IMR-90 (cell line): ENCODE results near the gene RPS6KL1. TPM values are rescaled to one million over a fixed set of nuclear protein-coding genes. Genes with fewer than 3 reads are reported as not detected.

Source experiments
- ATAC-seq: fragments of 200-7000 bp; cut with Tn5 transposase; 2 replicates; pipeline ENCODE4 v1.9.1; 2020; ENCODE audit warnings: low read depth, mild to moderate bottlenecking, moderate library complexity
- BruUV-seq: library from RNA; stranded (reverse); fragments of 400-500 nt; replicated peaks from 2 replicates; lab custom pipeline; 2021; lab: Mats Ljungman, UMichigan
- CTCF ChIA-PET: fragments of 300-600 bp; formaldehyde crosslinking; extraction: SDS; loops from one replicate; lab custom pipeline; 2021; ENCODE audit warnings: antibody characterized with exemption; lab: Yijun Ruan, JAX
- POLR2A ChIA-PET: fragments of 300-600 bp; sonication (Branson Sonifier 250); formaldehyde crosslinking; loops from one replicate; lab custom pipeline; 2022; ENCODE audit warnings: antibody characterized with exemption; ENCODE audit not compliant: unreplicated experiment; lab: Charles Lee
- DNase-seq: peaks from one replicate; pipeline ENCODE4 v3.0.0; 2013
- H2AFZ ChIP-seq: replicated peaks from 2 replicates; pipeline ENCODE3; 2013; ENCODE audit warnings: low read length, mild to moderate bottlenecking; ENCODE audit not compliant: poor library complexity
- H2AK5ac ChIP-seq: 2 replicates; pipeline ENCODE4 v1.6.1; 2013; ENCODE audit warnings: low read depth, low read length, inconsistent platforms
- H2AK9ac ChIP-seq: replicated peaks from 2 replicates; pipeline ENCODE3; 2013; ENCODE audit warnings: mild to moderate bottlenecking, low read depth, low read length, moderate library complexity; ENCODE audit not compliant: poor library complexity
- H2BK120ac ChIP-seq: 2 replicates; pipeline ENCODE4 v1.6.1; 2013; ENCODE audit warnings: low read depth, low read length, inconsistent platforms
- H2BK15ac ChIP-seq: 3 replicates; pipeline ENCODE4 v1.6.1; 2013; ENCODE audit warnings: low read depth, low read length, inconsistent platforms
- H2BK20ac ChIP-seq: 2 replicates; pipeline ENCODE4 v1.6.1; 2013; ENCODE audit warnings: low read depth, mild to moderate bottlenecking, inconsistent platforms, low read length, moderate library complexity
- H2BK5ac ChIP-seq: 2 replicates; pipeline ENCODE4 v1.6.1; 2013; ENCODE audit warnings: mild to moderate bottlenecking, low read depth, low read length, inconsistent platforms; ENCODE audit not compliant: poor library complexity, severe bottlenecking
- H3K14ac ChIP-seq: replicated peaks from 2 replicates; pipeline ENCODE4 v1.6.1; 2013; ENCODE audit warnings: low read depth, low read length, inconsistent platforms
- H3K18ac ChIP-seq: 2 replicates; pipeline ENCODE4 v1.6.1; 2013; ENCODE audit warnings: low read depth, low read length, control low read depth
- H3K23ac ChIP-seq: 2 replicates; pipeline ENCODE4 v1.6.1; 2013; ENCODE audit warnings: low read depth, low read length, inconsistent platforms
- H3K27ac ChIP-seq: 2 replicates; pipeline ENCODE4 v1.5.1; 2013; ENCODE audit warnings: mild to moderate bottlenecking, control low read depth, low read length; ENCODE audit not compliant: insufficient read depth
- H3K27me3 ChIP-seq: 2 replicates; pipeline ENCODE4 v1.6.1; 2013; ENCODE audit warnings: low read length; ENCODE audit not compliant: control insufficient read depth, insufficient read depth
- H3K36me3 ChIP-seq: 2 replicates; pipeline ENCODE4 v1.6.1; 2013; ENCODE audit warnings: low read length, mixed read lengths; ENCODE audit not compliant: control insufficient read depth, insufficient read depth
- H3K4ac ChIP-seq: 2 replicates; pipeline ENCODE4 v1.6.1; 2013; ENCODE audit warnings: low read depth, low read length, inconsistent platforms
- H3K4me1 ChIP-seq: 2 replicates; pipeline ENCODE4 v1.6.1; 2013; ENCODE audit warnings: low read length, mixed read lengths; ENCODE audit not compliant: control insufficient read depth, insufficient read depth
- H3K4me2 ChIP-seq: 2 replicates; pipeline ENCODE4 v1.6.1; 2013; ENCODE audit warnings: low read depth, mild to moderate bottlenecking, control low read depth, low read length, moderate library complexity
- H3K4me3 ChIP-seq: 2 replicates; pipeline ENCODE4 v1.5.1; 2013; ENCODE audit warnings: low read depth, mild to moderate bottlenecking, control low read depth, low read length, moderate library complexity; ENCODE audit not compliant: insufficient read depth
- H3K56ac ChIP-seq: 2 replicates; pipeline ENCODE4 v1.6.1; 2013; ENCODE audit warnings: low read length, inconsistent platforms; ENCODE audit not compliant: insufficient read depth; ENCODE audit errors: extremely low read depth
- H3K79me1 ChIP-seq, 2 experiments: 2 replicates each; pipeline ENCODE4 v1.6.1; 2013; ENCODE audit warnings: low read length in 2 of 2, inconsistent platforms in 1 of 2, low read depth in 1 of 2
- H3K9ac ChIP-seq: 2 replicates; pipeline ENCODE4 v1.6.1; 2013; ENCODE audit warnings: low read depth, low read length, control low read depth
- H3K9me1 ChIP-seq: 2 replicates; pipeline ENCODE4 v1.6.1; 2013; ENCODE audit warnings: low read length, inconsistent platforms; ENCODE audit not compliant: insufficient read depth
- H3K9me3 ChIP-seq: 2 replicates; pipeline ENCODE4 v1.6.1; 2013; ENCODE audit warnings: low read length; ENCODE audit not compliant: control insufficient read depth, insufficient read depth
- H4K20me1 ChIP-seq: 2 replicates; pipeline ENCODE4 v1.6.1; 2013; ENCODE audit warnings: low read length, inconsistent platforms; ENCODE audit not compliant: insufficient read depth
- H4K5ac ChIP-seq: 2 replicates; pipeline ENCODE4 v1.6.1; 2013; ENCODE audit warnings: mild to moderate bottlenecking, low read depth, low read length, control low read depth
- H4K8ac ChIP-seq, 2 experiments: 2 replicates each; pipeline ENCODE4 v1.6.1; 2013; ENCODE audit warnings: low read depth in 2 of 2, low read length in 2 of 2, control low read depth in 1 of 2, inconsistent platforms in 1 of 2
- H4K91ac ChIP-seq: 2 replicates; pipeline ENCODE4 v1.6.1; 2013; ENCODE audit warnings: low read depth, low read length, inconsistent platforms; ENCODE audit not compliant: insufficient read depth
- CHD1 ChIP-seq: IDR thresholded peaks from 2 replicates; pipeline ENCODE4 v1.6.1; 2012; ENCODE audit warnings: low read depth, low read length, improper control_type of control experiment
- FOS ChIP-seq: fragments of 150-350 bp; IDR thresholded peaks from 2 replicates; pipeline ENCODE4 v1.6.1; 2016; ENCODE audit warnings: low read depth, low read length
- POLR2A ChIP-seq: IDR thresholded peaks from 2 replicates; pipeline ENCODE4 v1.6.1; 2012; ENCODE audit warnings: mild to moderate bottlenecking, low read depth, low read length
- USF2 ChIP-seq: fragments of 150-350 bp; IDR thresholded peaks from 2 replicates; pipeline ENCODE4 v1.6.1; 2017; ENCODE audit warnings: mild to moderate bottlenecking, antibody characterized with exemption, low read length, low read depth
- WGBS, 2 experiments: methylation state at CpG; one replicate each; pipeline versions ENCODE4 v1.1.5 to v1.1.7; 2013; ENCODE audit warnings: missing lambda C conversion rate in 2 of 2; ENCODE audit not compliant: insufficient read length in 1 of 2; ENCODE audit errors: extremely low coverage in 2 of 2; 5-methylcytosine and 5-hydroxymethylcytosine counted together
- dilution Hi-C: fragments of 300-500 bp; cut with HindIII; formaldehyde crosslinking; loops from one replicate; pipeline ENCODE4 v1.14.3; 2018; ENCODE audit warnings: low sequenced_read_pairs; ENCODE audit not compliant: unreplicated experiment
- in situ Hi-C: fragments of 300-500 bp; cut with MboI; formaldehyde crosslinking; loops from 3 replicates; pipeline ENCODE4 v1.14.3; 2019; ENCODE audit warnings: low sequenced_read_pairs, inconsistent platforms, mixed read lengths
- intact Hi-C: fragments of 100-400 bp; cut with micrococcal nuclease; formaldehyde crosslinking; loops from 2 replicates; pipeline ENCODE4 v1.10.0; 2022
- polyA plus RNA-seq, 3 experiments: library from polyadenylated mRNA; depleted of rRNA; stranded (reverse); fragments of >200 nt; gene quantifications; 2 replicates each; pipeline ENCODE4 v1.2.3, GENCODE V29; 2012; ENCODE audit warnings: low replicate concordance in 1 of 3
- total RNA-seq: library from RNA; depleted of rRNA; stranded (reverse); fragments of >200 nt; gene quantifications from 2 replicates; pipeline ENCODE4 v1.2.3, GENCODE V29; 2012

RPS6KL1 gene
- total and polyA plus RNA-seq, 2 of the 4 experiments (the other 2 are of a cell fraction) = 0.72 to 1.7 TPM

- peaks cover 23% of the 10 kb centered on the region for H3K4me1 ChIP-seq
- no TSS peak for BruUV-seq
- H4K91ac ChIP-seq = no peak overlapping the region
- dilution Hi-C loops = no loop called here
- in situ Hi-C loops = no loop called here
- peaks cover 15% of the 10 kb centered on the region for H3K9me1 ChIP-seq
- H3K27me3 ChIP-seq = no peaks in the 10 kb centered on the region
- intact Hi-C loops = no loop called here
- H4K20me1 ChIP-seq = peaks cover 3% of the 10 kb centered on the region; the same call in 1 of the 2 replicates
- ChIA-PET CTCF (no interaction called here), POLR2A (no interaction called here)
- H2BK120ac ChIP-seq = no peak overlapping the region
- H3K4me3 ChIP-seq = no peak overlapping the region
- DNase-seq = no peak
- no peak overlapping the region for H3K4ac ChIP-seq
- H3K18ac ChIP-seq = no peak overlapping the region
- no peak overlapping the region for H3K27ac ChIP-seq
- no peak overlapping the region for H4K8ac ChIP-seq
- H2AK9ac ChIP-seq = no peak overlapping the region
- ATAC-seq = no peak
- no CpG with 5 or more reads among the region's 1 CpG for WGBS, 2 experiments
- H2AFZ ChIP-seq = no peak overlapping the region
- H3K4me2 ChIP-seq = no peak overlapping the region
- H3K36me3 ChIP-seq = no peaks in the 10 kb centered on the region
- H3K56ac ChIP-seq = no peak overlapping the region
- no peak overlapping the region for H3K9ac ChIP-seq
- H2BK20ac ChIP-seq = no peak overlapping the region
- H3K23ac ChIP-seq = no peak overlapping the region
- no peak overlapping the region for H4K5ac ChIP-seq
- no peak overlapping the region for H2BK5ac ChIP-seq
- peaks cover 0 to 4% of the 10 kb centered on the region in 2 experiments; a peak in 1 of 4 replicates for H3K79me1 ChIP-seq
- TF ChIP-seq POLR2A (no peak), USF2 (no peak), FOS (no peak), CHD1 (no peak)
- H3K9me3 ChIP-seq = no peaks in the 10 kb centered on the region
- no peak overlapping the region for H3K14ac ChIP-seq
- no peak overlapping the region for H2AK5ac ChIP-seq
- no peak overlapping the region for H2BK15ac ChIP-seq
These were observed 66.7 kb downstream of the RPS6KL1 start for GRCh38 chr14:74856366-74856765.
